ENCODE results near the gene FUCA1. TPM values are rescaled to one million over a fixed set of nuclear protein-coding genes. Genes with fewer than 3 reads are reported as not detected.
"Not testable (repeated sequence)": the region's sequence is repeated elsewhere in the genome, so short reads cannot be mapped to it uniquely, and the experiment has no call there.

The FUCA1 gene
- total RNA-seq, 1 donor from 2014 or later = 8.8 TPM

DNA sequence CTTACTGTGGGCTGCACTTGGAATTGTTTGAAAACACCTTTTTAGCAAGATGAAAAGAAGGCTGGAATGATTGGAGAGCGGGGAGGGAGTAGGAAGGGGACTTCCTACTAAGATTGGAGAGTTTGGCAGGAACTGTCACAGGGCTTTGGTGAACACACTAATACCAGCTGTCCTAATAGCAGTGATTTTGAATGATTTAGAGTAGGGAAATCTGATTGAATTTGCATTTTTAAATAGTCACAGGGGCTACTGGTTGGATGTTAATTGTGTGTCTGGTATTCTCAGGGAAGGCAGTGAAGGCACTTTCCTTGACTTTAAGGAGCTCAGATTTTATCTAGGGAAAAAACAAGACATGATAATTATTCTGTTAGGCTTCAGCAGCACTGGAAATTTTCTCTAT, 40.4 kb downstream of the FUCA1 start:
- H3K4me1 Mint-ChIP-seq (ENCODE audit: low read depth, unreplicated experiment) = peaks cover 5% of the 10 kb centered on the region
- H3K4me3 Mint-ChIP-seq (ENCODE audit: unreplicated experiment) = no peak overlapping the region
- TF ChIP-seq, protein P1, sequence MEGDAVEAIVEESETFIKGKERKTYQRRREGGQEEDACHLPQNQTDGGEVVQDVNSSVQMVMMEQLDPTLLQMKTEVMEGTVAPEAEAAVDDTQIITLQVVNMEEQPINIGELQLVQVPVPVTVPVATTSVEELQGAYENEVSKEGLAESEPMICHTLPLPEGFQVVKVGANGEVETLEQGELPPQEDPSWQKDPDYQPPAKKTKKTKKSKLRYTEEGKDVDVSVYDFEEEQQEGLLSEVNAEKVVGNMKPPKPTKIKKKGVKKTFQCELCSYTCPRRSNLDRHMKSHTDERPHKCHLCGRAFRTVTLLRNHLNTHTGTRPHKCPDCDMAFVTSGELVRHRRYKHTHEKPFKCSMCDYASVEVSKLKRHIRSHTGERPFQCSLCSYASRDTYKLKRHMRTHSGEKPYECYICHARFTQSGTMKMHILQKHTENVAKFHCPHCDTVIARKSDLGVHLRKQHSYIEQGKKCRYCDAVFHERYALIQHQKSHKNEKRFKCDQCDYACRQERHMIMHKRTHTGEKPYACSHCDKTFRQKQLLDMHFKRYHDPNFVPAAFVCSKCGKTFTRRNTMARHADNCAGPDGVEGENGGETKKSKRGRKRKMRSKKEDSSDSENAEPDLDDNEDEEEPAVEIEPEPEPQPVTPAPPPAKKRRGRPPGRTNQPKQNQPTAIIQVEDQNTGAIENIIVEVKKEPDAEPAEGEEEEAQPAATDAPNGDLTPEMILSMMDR (IDR thresholded peaks at IDR 0.05; ENCODE audit: partially characterized antibody, unreplicated experiment) = no peak
- H3K36me3 Mint-ChIP-seq (ENCODE audit: unreplicated experiment) = no peaks in the 10 kb centered on the region
- no peak for DNase-seq
- peaks cover 4% of the 10 kb centered on the region for H3K27me3 Mint-ChIP-seq (ENCODE audit: unreplicated experiment)
- peaks cover 3% of the 10 kb centered on the region for H3K9me3 Mint-ChIP-seq (ENCODE audit: unreplicated experiment)
- H3K27ac Mint-ChIP-seq (ENCODE audit: unreplicated experiment) = no peak overlapping the region

DNA sequence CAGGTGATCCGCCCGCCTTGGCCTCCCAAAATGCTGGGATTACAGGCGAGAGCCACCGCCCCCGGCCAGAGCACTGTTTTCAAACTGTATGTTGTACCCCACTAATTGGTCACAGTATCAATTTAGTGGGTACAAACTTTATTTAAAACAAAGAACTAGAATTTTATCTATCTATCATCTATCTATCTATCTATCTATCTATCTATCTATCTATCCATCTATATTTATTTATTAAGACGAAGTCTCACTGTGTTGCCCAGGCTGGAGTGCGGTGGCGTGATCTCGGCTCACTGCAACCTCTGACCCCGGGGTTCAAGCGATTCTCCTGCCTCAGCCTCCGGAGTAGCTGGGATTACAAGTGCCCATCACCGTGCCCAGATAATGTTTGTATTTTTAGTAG, 41.5 kb downstream of the FUCA1 start:
- DNase-seq; H3K27me3 Mint-ChIP-seq (ENCODE audit: unreplicated experiment); H3K4me3 Mint-ChIP-seq (ENCODE audit: unreplicated experiment); H3K27ac Mint-ChIP-seq (ENCODE audit: unreplicated experiment); H3K9me3 Mint-ChIP-seq (ENCODE audit: unreplicated experiment); H3K36me3 Mint-ChIP-seq (ENCODE audit: unreplicated experiment); H3K4me1 Mint-ChIP-seq (ENCODE audit: low read depth, unreplicated experiment): not testable (repeated sequence)

DNA sequence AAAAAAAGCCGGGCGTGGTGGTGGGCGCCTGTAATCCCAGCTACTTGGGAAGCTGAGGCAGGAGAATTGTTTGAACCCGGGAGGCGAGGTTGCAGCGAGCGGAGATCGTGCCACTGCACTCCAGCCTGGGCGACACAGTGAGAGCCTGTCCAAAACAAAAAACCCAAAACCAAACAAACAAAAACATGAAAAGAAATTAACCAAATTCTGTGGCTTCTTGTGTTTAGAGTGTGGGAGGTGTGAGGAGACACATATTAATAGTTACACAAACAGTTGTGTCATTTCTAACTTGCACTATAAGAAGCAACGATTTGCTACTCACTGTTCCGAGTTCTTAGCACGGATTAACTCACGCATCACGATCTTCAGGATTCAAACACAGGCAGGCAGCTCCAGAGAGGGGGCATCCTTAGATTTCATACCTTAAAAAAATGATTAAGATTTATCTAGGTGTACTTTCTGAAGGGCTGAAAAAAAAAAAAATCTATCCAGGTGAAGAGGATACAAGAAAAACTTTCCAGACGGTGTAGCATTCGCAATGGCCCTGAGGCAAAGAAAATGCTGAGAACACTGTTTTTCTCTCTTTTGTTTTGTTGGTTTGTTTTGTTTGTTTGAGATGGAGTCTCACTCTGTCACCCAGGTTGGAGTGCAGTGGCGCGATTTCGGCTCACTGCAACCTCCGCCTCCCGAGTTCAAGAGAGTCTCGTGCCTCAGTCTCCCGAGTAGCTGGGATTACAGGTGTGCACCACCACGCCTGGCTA, 42.1 kb downstream of the FUCA1 start:
- no peaks in the 10 kb centered on the region for H3K36me3 Mint-ChIP-seq (ENCODE audit: unreplicated experiment)
- TF ChIP-seq, protein P1 (IDR thresholded peaks at IDR 0.05; ENCODE audit: partially characterized antibody, unreplicated experiment) = no peak
- peaks cover 5% of the 10 kb centered on the region for H3K4me1 Mint-ChIP-seq (ENCODE audit: low read depth, unreplicated experiment)
- DNase-seq = no peak
- H3K27me3 Mint-ChIP-seq (ENCODE audit: unreplicated experiment) = peaks cover 4% of the 10 kb centered on the region
- H3K9me3 Mint-ChIP-seq (ENCODE audit: unreplicated experiment) = peaks cover 3% of the 10 kb centered on the region
- peak overlapping the region; percentile 26 for H3K27ac Mint-ChIP-seq (ENCODE audit: unreplicated experiment)
- peak overlapping the region; percentile 97 for H3K4me3 Mint-ChIP-seq (ENCODE audit: unreplicated experiment)

DNA sequence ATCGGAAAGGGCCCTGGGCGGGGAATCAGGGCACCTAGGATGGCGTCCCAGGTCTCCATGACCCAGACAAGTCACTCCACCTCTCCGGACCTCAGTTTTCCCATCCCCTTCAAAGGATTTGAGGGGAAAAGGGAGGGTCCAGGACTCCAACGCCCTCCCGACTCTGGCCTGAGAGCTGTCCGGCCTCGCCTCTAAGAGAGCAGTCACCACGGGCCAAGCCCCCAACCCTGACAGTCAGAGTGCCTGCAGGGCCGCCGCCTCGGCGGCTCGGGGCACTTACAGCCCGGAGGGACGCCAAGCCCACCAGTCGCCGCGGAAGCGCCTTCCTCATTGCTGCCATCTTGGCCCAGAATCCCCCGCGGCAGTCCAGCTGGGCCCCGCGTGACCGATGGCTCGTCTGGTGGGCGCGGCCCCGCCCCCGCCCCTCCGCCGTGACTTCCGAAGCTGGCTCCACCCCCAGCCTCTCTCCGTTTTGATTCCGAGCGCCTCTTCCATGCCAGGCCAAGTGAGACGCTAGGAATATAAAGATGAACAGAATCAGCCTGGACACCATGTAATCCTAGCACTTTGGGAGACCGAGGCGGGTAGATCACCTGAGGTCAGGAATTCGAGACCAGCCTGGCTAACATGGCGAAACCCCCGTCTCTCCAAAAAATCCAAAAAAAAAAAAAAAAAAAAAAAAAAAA, 42.9 kb downstream of the FUCA1 start, which contains the start of gene HMGCL:
HMGCL (minus strand) TSS at position 354 of the 686 bp plus-strand sequence; CDS start at position 340, 14 bp downstream.
- Mint-ChIP-seq H3K4me3 (ENCODE audit: unreplicated experiment) (peak within 1 kb of the TSS; percentile 97), H3K4me1 (ENCODE audit: low read depth, unreplicated experiment) (peaks cover 5% of the 10 kb centered on the region), H3K27ac (ENCODE audit: unreplicated experiment) (peak within 1 kb of the TSS; percentile 97), H3K27me3 (ENCODE audit: unreplicated experiment) (peaks cover 4% of the 10 kb centered on the region), H3K9me3 (ENCODE audit: unreplicated experiment) (peaks cover 3% of the 10 kb centered on the region), H3K36me3 (ENCODE audit: unreplicated experiment) (no peaks in the 10 kb centered on the region)
- TF ChIP-seq, protein P1 (IDR thresholded peaks at IDR 0.05; ENCODE audit: partially characterized antibody, unreplicated experiment) = no peak
- DNase-seq = peak; percentile 96

DNA sequence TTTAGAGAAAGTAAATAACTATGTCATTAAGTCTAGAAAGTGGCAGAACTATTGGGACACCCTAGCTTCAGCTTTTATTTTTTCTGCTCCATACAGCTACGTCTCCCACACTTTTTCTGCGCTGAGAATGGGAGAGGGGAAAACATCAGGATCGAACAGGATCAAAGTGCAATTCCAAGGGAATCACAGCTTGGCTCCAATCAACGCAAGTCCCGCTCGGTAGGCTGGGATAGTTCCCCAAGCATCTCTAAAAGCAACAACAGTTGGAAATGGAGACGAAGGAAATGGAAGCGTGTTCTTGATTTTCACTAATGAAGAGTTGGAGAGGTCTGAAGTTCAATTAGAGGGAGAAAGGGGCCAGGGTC, 43.4 kb downstream of the FUCA1 start:
- DNase-seq = no peak
- peak overlapping the region; percentile 97 for H3K27ac Mint-ChIP-seq (ENCODE audit: unreplicated experiment)

More for the DNA sequence above, 43.4 kb downstream of the FUCA1 start:
- peak overlapping the region; percentile 97 for H3K4me3 Mint-ChIP-seq (ENCODE audit: unreplicated experiment)
- H3K36me3 Mint-ChIP-seq (ENCODE audit: unreplicated experiment) = no peaks in the 10 kb centered on the region
- peaks cover 3% of the 10 kb centered on the region for H3K9me3 Mint-ChIP-seq (ENCODE audit: unreplicated experiment)
- peaks cover 4% of the 10 kb centered on the region for H3K27me3 Mint-ChIP-seq (ENCODE audit: unreplicated experiment)
- peaks cover 5% of the 10 kb centered on the region for H3K4me1 Mint-ChIP-seq (ENCODE audit: low read depth, unreplicated experiment)
- TF ChIP-seq, protein P1 (IDR thresholded peaks at IDR 0.05; ENCODE audit: partially characterized antibody, unreplicated experiment) = no peak

All from glutamatergic neuron (in vitro differentiated cells).